Tibial artery (tissue), 4 donors: ENCODE measurements around the gene ITPR1.

ENCODE experiments used
- DNase-seq, 2 donors: peaks; one replicate each; pipeline ENCODE4 v3.0.0-alpha.2; 2019
- H3K27ac ChIP-seq, 2 donors: fragments of 200-600 bp; sonication (generic) in 1 of 2; 1 replicate in 1 of 2; 2 replicates in 1 of 2; pipeline ENCODE4 v1.5.1; 2018 to 2019; ENCODE audit warnings: mild to moderate bottlenecking in 1 of 2
- H3K27me3 ChIP-seq, 2 donors: fragments of 200-600 bp; sonication (generic) in 1 of 2; one replicate each; pipeline versions ENCODE4 v1.5.1 to v1.6.0; 2016 to 2019
- H3K36me3 ChIP-seq, 3 donors: fragments of 200-600 bp; sonication (generic) in 2 of 3; one replicate each; pipeline ENCODE4 v1.5.1; 2016 to 2019; ENCODE audit warnings: mild to moderate bottlenecking in 2 of 3
- H3K4me1 ChIP-seq, 4 donors: fragments of 200-600 bp; sonication (generic) in 2 of 4; 1 replicate in 3 of 4; 2 replicates in 1 of 4; pipeline ENCODE4 v1.5.1; 2016 to 2019
- H3K4me3 ChIP-seq, 2 donors: fragments of 200-600 bp; sonication (generic) in 1 of 2; 1 replicate in 1 of 2; 2 replicates in 1 of 2; pipeline ENCODE4 v1.5.1; 2018 to 2019; ENCODE audit warnings: mild to moderate bottlenecking in 2 of 2
- H3K9me3 ChIP-seq, 3 donors: fragments of 200-600 bp; sonication (generic) in 1 of 3; one replicate each; pipeline ENCODE4 v1.5.1; 2016 to 2019
- intact Hi-C: fragments of 100-400 bp; cut with DNase I; formaldehyde crosslinking; loops from one replicate; pipeline ENCODE4 v1.15.0; 2023; ENCODE audit warnings: low total_unique reads
- TF ChIP-seq, protein P1 (sequence below), 2 experiments: fragments of 200-600 bp in 1 of 2; fragments of 450-650 bp in 1 of 2; IDR thresholded peaks; one replicate each; pipeline ENCODE4 v1.5.1; 2017 to 2019; ENCODE audit warnings: antibody characterized with exemption in 2 of 2, mild to moderate bottlenecking in 1 of 2, moderate library complexity in 1 of 2

Gene ITPR1

DNA sequence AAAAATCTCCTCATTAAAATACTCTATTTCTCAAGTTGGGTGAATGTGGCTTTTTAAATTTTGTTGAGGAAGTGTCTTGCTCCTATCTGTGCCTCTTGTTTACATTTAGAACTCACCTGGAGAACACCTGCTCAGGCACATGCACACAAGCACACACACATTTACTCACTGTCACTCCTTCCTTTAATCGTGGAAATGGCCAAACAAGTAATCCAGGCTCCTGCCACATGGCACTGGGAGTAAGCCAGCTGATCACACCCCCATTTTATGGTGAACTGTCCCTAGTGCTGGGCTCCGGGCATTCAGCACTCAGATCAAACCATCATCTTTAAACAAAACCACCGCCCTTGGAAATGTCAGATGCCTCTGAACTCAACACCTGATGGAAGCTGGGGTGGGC is 281.4 kb downstream of the ITPR1 start:
- Histone ChIP-seq H3K36me3 (peaks cover 0 to 29% (median 14%) of the 10 kb centered on the region in 3 donors), H3K4me1 (peaks cover 0 to 43% (median 28%) of the 10 kb centered on the region in 4 donors), H3K27ac (no peak overlapping the region), H3K27me3 (no peaks in the 10 kb centered on the region), H3K4me3 (no peak overlapping the region), H3K9me3 (no peaks in the 10 kb centered on the region)
- TF ChIP-seq, protein P1, sequence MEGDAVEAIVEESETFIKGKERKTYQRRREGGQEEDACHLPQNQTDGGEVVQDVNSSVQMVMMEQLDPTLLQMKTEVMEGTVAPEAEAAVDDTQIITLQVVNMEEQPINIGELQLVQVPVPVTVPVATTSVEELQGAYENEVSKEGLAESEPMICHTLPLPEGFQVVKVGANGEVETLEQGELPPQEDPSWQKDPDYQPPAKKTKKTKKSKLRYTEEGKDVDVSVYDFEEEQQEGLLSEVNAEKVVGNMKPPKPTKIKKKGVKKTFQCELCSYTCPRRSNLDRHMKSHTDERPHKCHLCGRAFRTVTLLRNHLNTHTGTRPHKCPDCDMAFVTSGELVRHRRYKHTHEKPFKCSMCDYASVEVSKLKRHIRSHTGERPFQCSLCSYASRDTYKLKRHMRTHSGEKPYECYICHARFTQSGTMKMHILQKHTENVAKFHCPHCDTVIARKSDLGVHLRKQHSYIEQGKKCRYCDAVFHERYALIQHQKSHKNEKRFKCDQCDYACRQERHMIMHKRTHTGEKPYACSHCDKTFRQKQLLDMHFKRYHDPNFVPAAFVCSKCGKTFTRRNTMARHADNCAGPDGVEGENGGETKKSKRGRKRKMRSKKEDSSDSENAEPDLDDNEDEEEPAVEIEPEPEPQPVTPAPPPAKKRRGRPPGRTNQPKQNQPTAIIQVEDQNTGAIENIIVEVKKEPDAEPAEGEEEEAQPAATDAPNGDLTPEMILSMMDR (IDR thresholded peaks at IDR 0.05): no peak
- no peak for DNase-seq
- intact Hi-C loops: no loop called here

DNA sequence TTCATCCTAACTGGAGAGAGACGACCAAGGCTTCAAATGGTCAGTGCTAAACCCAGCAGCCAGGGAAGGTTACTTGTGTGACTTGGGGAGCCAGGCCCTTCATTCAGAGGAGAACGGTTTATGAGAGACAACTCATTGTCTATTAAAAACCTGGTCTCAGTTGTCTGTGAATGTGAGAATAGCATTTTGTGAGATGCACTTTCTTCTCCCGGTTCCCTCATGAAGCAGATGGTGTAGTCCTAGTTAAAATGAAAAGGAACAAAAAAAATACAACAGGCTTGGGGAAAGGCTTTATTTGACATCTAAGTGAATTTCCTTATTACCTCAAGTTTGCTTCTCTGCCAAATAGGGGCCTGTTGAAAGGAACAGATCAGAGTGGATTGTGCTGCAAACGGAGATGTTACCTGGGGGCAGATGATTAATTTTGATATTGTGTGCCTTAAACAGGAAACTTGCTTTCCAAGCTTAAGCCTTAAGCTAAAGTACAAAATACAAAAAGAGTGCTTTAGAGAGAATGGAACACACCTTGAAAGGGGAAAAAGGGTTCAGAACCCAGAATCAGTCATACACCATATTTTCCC is 283.3 kb downstream of the ITPR1 start:
- DNase-seq: no peak
- Histone ChIP-seq H3K4me1 (peaks cover 0 to 41% (median 26%) of the 10 kb centered on the region in 4 donors), H3K9me3 (no peaks in the 10 kb centered on the region), H3K27ac (no peak overlapping the region), H3K4me3 (no peak overlapping the region), H3K36me3 (peaks cover 0 to 33% (median 15%) of the 10 kb centered on the region in 3 donors), H3K27me3 (no peaks in the 10 kb centered on the region)
- intact Hi-C loops: no loop called here
- TF ChIP-seq, protein P1 (IDR thresholded peaks at IDR 0.05): no peak

DNA sequence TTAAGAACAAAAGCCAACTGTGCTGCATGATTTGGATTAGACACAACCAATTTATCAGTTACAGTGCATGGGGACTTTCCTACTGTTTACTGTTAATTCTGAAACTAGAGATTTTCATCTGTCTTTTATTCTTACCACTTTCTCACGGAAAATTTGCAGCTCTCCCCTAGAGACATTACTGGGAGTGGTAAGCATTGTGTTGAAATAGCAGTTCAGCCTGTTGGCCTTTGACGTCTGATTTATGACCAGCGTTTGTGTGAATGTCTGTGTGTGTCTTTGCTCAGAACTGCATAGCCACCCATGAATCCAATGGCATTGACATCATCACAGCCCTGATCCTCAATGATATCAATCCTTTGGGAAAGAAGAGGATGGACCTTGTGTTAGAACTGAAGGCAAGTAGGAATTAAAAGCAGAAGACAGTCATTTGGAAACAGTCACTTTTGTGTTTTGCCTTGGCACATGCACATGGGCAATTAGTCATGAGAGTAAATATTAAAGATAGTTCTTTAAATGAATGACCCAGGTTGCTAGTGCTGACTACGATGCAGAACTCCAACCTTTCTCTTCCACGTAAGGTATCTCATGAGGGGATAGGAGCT is 283.9 kb downstream of the ITPR1 start:
- Histone ChIP-seq H3K4me1 (peaks cover 0 to 35% (median 20%) of the 10 kb centered on the region in 4 donors), H3K27me3 (no peaks in the 10 kb centered on the region), H3K9me3 (no peaks in the 10 kb centered on the region), H3K27ac (no peak overlapping the region), H3K4me3 (no peak overlapping the region), H3K36me3 (peaks cover under 1 to 33% (median 15%) of the 10 kb centered on the region in 3 donors)
- intact Hi-C loops: no loop called here
- no peak for DNase-seq
- TF ChIP-seq, protein P1 (IDR thresholded peaks at IDR 0.05): no peak

DNA sequence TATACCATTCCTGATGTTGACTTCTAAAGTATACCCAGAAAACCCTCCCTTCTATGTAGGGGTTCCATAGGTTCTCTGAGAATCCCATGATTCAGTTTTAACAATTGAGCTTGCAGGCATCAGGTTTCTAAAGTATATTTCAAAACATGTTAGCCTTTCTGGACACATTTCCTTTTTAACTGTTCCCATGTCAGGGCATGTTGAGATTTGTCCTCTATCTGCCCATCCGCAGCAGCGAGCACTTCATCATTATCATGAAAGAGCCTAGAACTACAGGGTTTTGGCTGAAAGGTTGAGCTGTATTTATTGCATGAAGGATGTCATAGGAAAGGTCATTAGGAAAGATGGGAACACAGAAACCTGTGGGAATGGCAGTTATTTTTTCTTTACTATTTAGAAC is 285.0 kb downstream of the ITPR1 start:
- Histone ChIP-seq H3K27ac (no peak overlapping the region), H3K27me3 (no peaks in the 10 kb centered on the region), H3K9me3 (no peaks in the 10 kb centered on the region), H3K4me3 (no peak overlapping the region), H3K36me3 (peaks cover 10 to 41% (median 26%) of the 10 kb centered on the region in 3 donors), H3K4me1 (peaks cover 0 to 24% (median 11%) of the 10 kb centered on the region in 4 donors)
- DNase-seq: no peak
- intact Hi-C loops: no loop called here
- TF ChIP-seq, protein P1 (IDR thresholded peaks at IDR 0.05): no peak

DNA sequence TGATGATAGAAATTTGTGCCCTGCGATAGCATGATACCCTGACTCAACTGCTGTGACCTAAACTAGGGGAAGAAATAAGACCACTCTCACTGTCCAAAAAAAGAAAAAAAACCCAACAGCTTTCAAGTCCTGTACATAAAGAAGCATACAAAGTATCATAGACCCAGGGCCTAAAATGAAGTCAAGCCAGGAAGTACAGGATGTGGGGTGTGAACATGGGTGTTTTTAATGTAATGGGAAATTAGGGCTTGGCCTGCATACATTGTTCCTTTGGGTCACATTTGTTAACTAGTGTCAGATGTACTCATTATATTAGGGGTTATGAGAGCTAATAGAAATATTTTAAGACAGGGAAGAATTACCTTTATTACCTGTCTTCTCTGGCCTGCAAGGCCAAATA is 285.6 kb downstream of the ITPR1 start:
- Histone ChIP-seq H3K27ac (no peak overlapping the region), H3K9me3 (no peaks in the 10 kb centered on the region), H3K4me1 (peaks cover 0 to 23% (median 10%) of the 10 kb centered on the region in 4 donors), H3K4me3 (no peak overlapping the region), H3K27me3 (no peaks in the 10 kb centered on the region), H3K36me3 (peaks cover 16 to 47% (median 32%) of the 10 kb centered on the region in 3 donors)
- DNase-seq: no peak
- intact Hi-C loops: no loop called here
- TF ChIP-seq, protein P1 (IDR thresholded peaks at IDR 0.05): no peak
